HG03097 (cell line): ENCODE data around the gene MICALL1.

Experiments used
- ATAC-seq: cut with Tn5 transposase; IDR thresholded peaks from one replicate; pipeline ENCODE4 v1.9.1; 2021; ENCODE audit not compliant: unreplicated experiment, low FRiP score

Gene MICALL1

GRCh38 chr22:37905534-37906363 lies at the start of gene MICALL1:
Gene MICALL1, plus strand, starts transcription at chr22:37906297. Its CDS starts 126 bp downstream, at chr22:37906423.
- ATAC-seq: peak; percentile 69

- no peak for ATAC-seq
Measured at GRCh38 chr22:37860796-37861421, 45.2 kb upstream of the MICALL1 start.

GRCh38 chr22:37862570-37863325 lies 43.3 kb upstream of the MICALL1 start:
- ATAC-seq: no peak

- no peak for ATAC-seq
Measured at GRCh38 chr22:37865510-37865909, 40.6 kb upstream of the MICALL1 start.

- ATAC-seq: no peak
Measured at GRCh38 chr22:37870273-37870672, 35.8 kb upstream of the MICALL1 start.

- no peak for ATAC-seq
Measured at GRCh38 chr22:37880668-37881440, 25.2 kb upstream of the MICALL1 start.

GRCh38 chr22:37884420-37884819 lies 21.7 kb upstream of the MICALL1 start:
- no peak for ATAC-seq

GRCh38 chr22:37887584-37888378 lies 18.3 kb upstream of the MICALL1 start:
- no peak for ATAC-seq

- no peak for ATAC-seq
Measured at GRCh38 chr22:37891926-37892325, 14.2 kb upstream of the MICALL1 start.

GRCh38 chr22:37892566-37893335 lies 13.3 kb upstream of the MICALL1 start:
- no peak for ATAC-seq

GRCh38 chr22:37893583-37893983 lies 12.5 kb upstream of the MICALL1 start:
- ATAC-seq: no peak

GRCh38 chr22:37894939-37895670 lies 11.0 kb upstream of the MICALL1 start:
- no peak for ATAC-seq

- peak; percentile 73 for ATAC-seq
Measured at GRCh38 chr22:37896181-37896592, 9.9 kb upstream of the MICALL1 start.

GRCh38 chr22:37896939-37897338 lies 9.2 kb upstream of the MICALL1 start:
- ATAC-seq: no peak

- no peak for ATAC-seq
Measured at GRCh38 chr22:37897807-37898206, 8.3 kb upstream of the MICALL1 start.

GRCh38 chr22:37898441-37899181 lies 7.5 kb upstream of the MICALL1 start:
- ATAC-seq: no peak
